GM21360 (cell line): ENCODE measurements around the gene LRRK2.
A peak's percentile ranks its signal among the peaks of the same experiment; 100 is the strongest.

Experiments used
- ATAC-seq: cut with Tn5 transposase; IDR thresholded peaks from one replicate; pipeline ENCODE4 v1.9.1; 2021; ENCODE audit warnings: mild to moderate bottlenecking, moderate library complexity; ENCODE audit not compliant: unreplicated experiment

The LRRK2 gene

GRCh38 chr12:40224439-40225291, at the start of gene LRRK2:
LRRK2 (plus strand) TSS chr12:40224997; CDS start chr12:40225132, 135 bp downstream.
- ATAC-seq, result peak; percentile 48

- no peak for ATAC-seq
These were observed 49.8 kb upstream of the LRRK2 start for GRCh38 chr12:40175045-40175444.

DNA sequence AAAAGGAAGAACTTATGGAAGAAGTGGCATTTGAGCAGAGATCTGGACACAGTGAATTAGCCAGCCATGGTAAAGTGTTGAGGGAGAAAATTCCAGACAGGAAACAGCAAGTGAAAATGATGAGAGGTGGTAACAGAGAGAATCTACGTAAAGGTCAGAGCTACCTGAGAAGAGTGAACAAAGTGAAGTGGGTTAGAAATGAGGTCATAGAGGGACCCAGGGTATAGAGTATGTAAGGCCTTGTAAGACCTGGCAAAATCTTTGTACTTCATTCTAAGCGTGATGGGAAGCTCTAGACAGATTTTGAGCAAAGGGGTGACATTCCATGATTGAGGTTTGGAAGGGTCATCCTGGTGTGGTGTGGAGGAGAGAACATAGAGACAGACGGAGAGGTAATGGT, 49.3 kb upstream of the LRRK2 start:
- no peak for ATAC-seq

DNA sequence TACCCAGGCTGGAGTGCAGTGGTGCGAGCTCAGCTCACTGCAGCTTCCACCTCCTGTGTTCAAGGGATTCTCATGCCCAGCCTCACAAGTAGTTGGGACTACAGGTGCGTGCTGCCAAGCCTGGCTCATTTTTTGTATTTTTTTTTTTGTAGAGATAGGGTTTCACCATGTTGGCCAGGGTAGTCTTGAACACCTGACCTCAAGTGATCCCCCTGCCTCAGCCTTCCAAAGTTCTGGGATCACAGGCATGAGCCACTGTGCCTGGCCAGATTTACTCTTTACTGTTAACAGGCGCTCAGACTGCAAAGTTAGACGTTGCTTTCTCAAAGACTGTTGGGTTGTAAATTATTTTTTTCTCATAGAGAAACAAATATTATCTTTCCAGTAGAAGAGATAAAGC, 46.1 kb upstream of the LRRK2 start:
- ATAC-seq, result no peak

DNA sequence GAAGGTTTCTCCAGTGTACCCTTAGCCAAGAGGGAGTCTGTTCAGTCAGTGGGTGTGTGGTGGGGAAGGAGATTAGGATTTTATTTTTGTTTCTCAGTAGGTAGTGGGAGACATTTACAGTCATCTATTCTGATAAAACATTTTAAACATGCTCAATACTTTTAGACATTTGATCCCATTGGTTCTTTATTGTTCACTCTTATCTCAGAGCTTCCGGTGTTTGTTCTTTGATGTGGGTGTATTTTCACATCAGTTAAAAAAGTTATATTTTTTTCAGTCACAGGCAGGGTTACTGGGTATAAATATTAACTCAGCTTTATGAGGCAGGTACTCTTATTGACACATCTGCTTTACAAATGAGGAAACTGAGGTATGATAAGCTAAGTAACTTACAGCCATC, 43.3 kb upstream of the LRRK2 start:
- no peak for ATAC-seq

DNA sequence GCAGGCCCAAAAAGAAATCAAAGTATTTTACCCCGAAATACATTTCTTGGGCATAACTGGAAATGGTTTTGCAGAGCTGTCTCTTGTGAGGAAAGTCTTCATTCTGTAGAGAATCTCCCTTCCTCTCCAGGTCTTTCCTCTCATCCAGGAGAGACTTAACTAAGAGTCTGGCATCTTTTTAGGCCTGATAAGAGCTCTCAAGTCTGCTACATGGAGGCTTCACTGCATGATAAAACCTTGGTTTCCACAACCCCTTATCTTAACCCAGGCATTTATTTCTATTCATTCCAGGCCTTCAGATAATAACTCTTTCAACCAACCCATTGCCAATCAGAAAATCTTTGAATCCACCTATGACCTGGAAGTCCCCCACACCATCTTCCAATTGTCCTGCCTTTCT, 41.1 kb upstream of the LRRK2 start:
- ATAC-seq, result no peak

- ATAC-seq, result no peak
These were observed 40.1 kb upstream of the LRRK2 start for GRCh38 chr12:40184493-40185302.

DNA sequence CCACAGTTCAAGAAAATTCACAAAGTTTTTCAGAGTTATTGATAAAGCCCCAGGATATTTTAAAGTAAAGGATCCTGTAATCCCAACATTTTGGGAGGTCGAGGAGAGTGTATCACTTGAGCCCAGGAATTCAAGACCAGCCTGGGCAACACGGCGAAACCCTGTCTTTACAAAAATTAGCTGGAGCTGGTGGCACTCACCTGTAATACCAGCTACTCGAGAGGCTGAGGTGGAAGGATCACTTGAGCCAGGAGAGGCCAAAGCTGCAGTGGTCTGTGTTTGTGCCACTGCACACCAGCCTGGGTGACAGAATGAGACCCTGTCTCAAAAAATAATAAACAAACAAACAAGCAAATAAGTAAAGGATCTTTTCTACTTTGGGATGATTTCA, 39.5 kb upstream of the LRRK2 start:
- no peak for ATAC-seq

DNA sequence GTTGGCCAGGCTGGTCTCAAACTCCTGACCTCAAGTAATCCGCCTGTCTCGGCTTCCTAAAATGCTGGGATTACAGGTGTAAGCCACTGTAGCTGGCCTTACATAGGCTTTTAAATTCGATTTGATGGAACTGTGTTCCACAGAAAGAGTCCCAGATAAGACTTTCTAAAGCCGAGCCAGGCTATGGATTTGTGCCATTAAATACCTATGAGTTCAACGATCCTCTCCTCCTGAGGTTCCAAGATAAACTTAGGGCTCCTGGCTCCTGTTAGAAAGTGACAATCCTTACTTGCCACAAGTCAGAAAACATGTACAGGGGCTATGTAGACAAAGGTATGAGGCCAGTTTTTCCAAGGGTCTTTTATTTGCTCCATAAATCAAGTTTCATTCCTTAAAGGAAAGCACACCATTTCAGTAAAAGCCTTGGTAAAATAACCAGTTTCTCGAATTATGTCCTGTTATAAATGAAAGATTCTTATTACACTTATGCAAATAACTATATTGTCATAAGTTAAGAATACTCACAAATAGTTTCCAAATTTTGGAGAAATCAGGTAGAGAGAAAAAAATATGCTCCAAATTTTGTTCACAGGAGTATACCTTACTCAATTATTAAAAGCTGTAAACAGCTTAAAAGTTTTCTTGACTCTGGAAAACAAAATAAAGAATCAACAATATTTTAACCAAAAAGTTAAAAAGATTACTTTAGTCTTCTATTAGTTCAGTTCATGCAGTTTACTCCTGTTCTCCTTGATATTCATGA, 36.1 kb upstream of the LRRK2 start:
- ATAC-seq, result no peak

DNA sequence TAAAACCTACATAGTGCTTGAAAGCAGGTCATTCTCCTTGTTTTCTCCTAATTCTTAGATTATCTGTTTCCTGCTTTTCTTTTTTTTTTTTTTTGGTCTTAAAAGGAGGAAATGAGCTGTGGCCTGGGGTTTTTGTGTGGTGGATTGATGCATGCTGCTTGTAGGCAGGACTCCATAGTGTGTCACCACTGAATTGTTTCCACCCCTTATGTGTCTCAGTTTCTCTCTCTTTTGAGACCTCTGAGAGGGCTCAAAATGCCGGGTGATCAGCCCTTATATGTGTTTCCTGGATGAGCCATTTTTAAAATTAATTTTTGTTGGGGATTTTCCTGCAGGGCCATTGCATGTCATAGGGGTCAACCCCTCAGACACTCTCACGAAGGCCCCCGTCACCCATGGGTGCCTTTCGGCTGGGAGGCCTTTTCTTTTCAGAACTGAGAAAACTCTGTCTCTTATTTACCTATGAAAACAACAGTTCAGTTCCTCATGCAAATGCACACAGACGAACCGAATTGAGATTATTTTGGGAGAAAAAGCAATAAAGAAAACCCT, 32.0 kb upstream of the LRRK2 start:
- ATAC-seq, result peak; percentile 98

- no peak for ATAC-seq
These were observed 30.0 kb upstream of the LRRK2 start for GRCh38 chr12:40194846-40195245.

GRCh38 chr12:40197590-40197989, 27.2 kb upstream of the LRRK2 start:
- no peak for ATAC-seq

- no peak for ATAC-seq
These were observed 26.2 kb upstream of the LRRK2 start for GRCh38 chr12:40198601-40199000.

DNA sequence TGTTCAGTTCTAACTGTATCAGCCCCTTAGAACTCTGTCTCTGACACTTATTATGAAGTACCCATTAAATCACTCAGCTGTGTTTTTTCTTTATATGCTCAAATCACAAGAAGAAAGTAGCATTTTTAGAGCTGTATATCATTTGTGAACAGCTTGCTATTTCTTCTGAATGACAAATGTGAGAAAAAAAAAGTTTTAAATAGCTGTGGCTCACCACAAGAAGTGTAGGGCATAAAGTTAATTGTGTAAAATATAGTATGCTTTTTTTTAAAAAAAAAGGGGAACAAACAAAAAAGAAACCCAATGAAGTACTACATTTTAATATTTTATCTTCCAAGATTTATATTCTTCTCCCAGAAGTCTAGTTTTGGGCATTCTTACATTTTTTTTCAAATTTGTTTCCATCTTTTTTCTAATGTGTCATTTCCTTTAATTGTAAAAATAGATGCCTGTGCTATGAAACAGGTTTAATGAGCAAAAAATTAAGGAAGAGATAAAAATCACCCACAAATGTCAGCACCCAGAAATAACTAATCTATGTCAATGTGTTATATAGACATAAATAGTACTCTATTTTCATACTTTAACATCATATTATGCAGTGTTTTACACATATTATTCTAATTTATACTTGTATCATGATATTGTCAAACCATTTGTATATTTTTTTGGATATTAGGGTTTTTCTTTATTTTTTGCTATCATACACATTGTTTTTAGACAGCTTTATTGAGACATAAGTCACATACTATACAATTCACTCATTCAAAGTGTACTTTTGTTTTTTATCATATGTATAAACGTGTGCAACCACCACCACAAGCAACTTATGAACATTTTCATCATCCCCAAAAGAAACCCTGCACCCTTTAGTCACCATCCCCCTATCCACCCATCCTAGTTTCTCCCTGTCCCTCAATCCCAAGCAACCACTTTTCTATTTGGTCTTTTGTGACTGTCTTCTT, 22.4 kb upstream of the LRRK2 start:
- no peak for ATAC-seq

GRCh38 chr12:40203060-40203430, 21.8 kb upstream of the LRRK2 start:
- ATAC-seq, result no peak

DNA sequence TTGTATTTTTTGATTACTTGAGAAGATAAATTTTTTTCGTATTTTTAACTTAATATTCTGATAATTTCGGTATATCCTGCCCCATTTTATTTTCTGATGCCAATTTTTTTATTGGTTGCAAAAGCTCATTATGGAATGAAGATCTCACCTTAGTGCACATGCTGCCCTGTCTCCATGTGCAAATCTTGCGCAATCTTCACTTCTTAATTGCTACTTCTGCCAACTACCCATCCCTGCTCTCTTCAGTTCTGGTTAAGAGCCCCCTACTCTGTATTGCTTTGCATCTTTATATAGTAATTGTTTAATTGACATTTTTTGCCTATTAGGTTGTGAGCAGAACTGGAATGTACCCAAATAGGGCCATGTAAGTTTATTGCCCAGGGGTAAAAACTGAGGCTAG, 20.5 kb upstream of the LRRK2 start:
- no peak for ATAC-seq

DNA sequence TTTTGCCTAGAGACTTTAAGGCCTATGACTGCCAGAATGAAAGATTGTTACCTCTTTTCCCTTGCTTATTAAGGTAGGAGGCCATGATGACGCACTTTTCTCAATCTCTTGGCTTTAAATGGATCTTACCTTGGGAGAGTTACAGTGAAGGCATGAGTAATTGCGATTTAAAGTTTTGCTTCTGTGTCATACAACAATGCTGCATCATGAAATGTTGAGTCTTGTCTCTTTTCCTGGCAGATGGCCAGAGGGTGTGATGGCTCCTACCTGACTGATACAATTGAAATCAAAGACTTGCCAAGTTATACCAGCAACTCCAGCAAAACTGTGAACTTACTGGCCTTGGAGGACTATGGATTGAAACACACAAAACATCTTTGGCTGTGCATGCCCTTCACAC, 17.2 kb upstream of the LRRK2 start:
- ATAC-seq, result no peak

- ATAC-seq, result peak; percentile 96
These were observed 15.9 kb upstream of the LRRK2 start for GRCh38 chr12:40208707-40209446.

DNA sequence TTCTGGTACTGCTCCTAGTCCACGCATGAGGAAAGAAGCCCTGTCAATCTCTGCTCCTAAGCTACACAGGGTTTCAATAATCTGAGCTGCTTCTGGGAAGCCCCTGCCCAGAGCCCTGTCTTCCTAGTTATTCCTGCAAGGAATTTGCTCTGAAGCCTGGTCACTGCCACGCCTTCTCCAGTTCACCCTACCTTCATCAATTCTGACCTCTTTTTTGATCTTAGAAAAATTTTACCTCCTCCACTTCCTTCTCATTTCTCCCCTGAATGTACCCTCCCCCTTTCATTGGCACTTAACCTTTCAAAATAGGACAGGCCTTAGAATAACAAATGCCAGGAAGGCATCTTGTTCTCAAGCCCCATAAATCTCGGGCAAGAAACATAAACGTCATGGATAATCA, 14.9 kb upstream of the LRRK2 start:
- ATAC-seq, result no peak
